Tibial artery (tissue), 4 donors: Measurements from ENCODE around the gene ATP6V0D1.
A peak's percentile ranks its signal among the peaks of the same experiment; 100 is the strongest.

Experiments used
- DNase-seq, 2 donors: peaks; one replicate each; pipeline ENCODE4 v3.0.0-alpha.2; 2019
- H3K27ac ChIP-seq, 2 donors: fragments of 200-600 bp; sonication (generic) in 1 of 2; 1 replicate in 1 of 2; 2 replicates in 1 of 2; pipeline ENCODE4 v1.5.1; 2018 to 2019; ENCODE audit warnings: mild to moderate bottlenecking in 1 of 2
- H3K27me3 ChIP-seq, 2 donors: fragments of 200-600 bp; sonication (generic) in 1 of 2; one replicate each; pipeline versions ENCODE4 v1.5.1 to v1.6.0; 2016 to 2019
- H3K36me3 ChIP-seq, 3 donors: fragments of 200-600 bp; sonication (generic) in 2 of 3; one replicate each; pipeline ENCODE4 v1.5.1; 2016 to 2019; ENCODE audit warnings: mild to moderate bottlenecking in 2 of 3
- H3K4me1 ChIP-seq, 4 donors: fragments of 200-600 bp; sonication (generic) in 2 of 4; 1 replicate in 3 of 4; 2 replicates in 1 of 4; pipeline ENCODE4 v1.5.1; 2016 to 2019
- H3K4me3 ChIP-seq, 2 donors: fragments of 200-600 bp; sonication (generic) in 1 of 2; 1 replicate in 1 of 2; 2 replicates in 1 of 2; pipeline ENCODE4 v1.5.1; 2018 to 2019; ENCODE audit warnings: mild to moderate bottlenecking in 2 of 2
- H3K9me3 ChIP-seq, 3 donors: fragments of 200-600 bp; sonication (generic) in 1 of 3; one replicate each; pipeline ENCODE4 v1.5.1; 2016 to 2019
- intact Hi-C: fragments of 100-400 bp; cut with DNase I; formaldehyde crosslinking; loops from one replicate; pipeline ENCODE4 v1.15.0; 2023; ENCODE audit warnings: low total_unique reads
- TF ChIP-seq, protein P1 (sequence below), 2 experiments: fragments of 200-600 bp in 1 of 2; fragments of 450-650 bp in 1 of 2; IDR thresholded peaks; one replicate each; pipeline ENCODE4 v1.5.1; 2017 to 2019; ENCODE audit warnings: antibody characterized with exemption in 2 of 2, mild to moderate bottlenecking in 1 of 2, moderate library complexity in 1 of 2

The ATP6V0D1 gene

DNA sequence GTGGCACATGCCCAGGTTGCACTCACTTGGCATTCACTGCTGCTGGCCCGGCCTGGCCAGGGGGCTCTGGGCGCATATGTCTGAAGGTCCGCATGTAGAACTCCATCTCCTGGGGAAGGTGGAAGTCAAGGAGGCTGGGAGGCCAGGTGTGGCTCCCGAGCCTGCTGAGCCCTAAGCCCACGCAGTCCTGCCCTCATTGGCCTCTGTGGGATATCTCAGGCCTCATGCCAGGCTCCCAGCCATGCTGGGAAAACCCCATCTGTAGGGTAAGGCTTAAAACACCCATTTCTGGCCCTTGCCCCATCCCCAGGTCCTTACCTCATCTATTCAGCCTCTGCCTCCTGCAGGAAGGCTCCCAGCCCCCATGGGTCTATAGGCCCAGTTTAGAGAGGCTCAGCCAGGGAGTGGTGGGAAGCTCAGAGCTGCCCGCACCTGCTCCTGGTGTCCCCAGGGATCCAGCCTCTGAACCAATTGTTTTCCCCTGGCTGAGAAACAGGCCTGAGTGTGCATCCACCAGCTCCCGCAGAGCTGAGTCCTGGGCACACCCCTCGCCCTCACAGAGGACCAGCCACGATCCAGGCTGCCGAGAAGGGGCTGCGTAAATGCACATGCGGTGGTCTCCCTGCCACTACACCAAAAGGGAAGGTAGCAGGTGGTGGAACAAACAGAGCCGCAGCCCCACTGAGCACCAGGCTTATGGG, 85.3 kb downstream of the ATP6V0D1 start:
- intact Hi-C loops, result no loop called here
- TF ChIP-seq, protein P1, sequence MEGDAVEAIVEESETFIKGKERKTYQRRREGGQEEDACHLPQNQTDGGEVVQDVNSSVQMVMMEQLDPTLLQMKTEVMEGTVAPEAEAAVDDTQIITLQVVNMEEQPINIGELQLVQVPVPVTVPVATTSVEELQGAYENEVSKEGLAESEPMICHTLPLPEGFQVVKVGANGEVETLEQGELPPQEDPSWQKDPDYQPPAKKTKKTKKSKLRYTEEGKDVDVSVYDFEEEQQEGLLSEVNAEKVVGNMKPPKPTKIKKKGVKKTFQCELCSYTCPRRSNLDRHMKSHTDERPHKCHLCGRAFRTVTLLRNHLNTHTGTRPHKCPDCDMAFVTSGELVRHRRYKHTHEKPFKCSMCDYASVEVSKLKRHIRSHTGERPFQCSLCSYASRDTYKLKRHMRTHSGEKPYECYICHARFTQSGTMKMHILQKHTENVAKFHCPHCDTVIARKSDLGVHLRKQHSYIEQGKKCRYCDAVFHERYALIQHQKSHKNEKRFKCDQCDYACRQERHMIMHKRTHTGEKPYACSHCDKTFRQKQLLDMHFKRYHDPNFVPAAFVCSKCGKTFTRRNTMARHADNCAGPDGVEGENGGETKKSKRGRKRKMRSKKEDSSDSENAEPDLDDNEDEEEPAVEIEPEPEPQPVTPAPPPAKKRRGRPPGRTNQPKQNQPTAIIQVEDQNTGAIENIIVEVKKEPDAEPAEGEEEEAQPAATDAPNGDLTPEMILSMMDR (IDR thresholded peaks at IDR 0.05), result no peak
- H3K4me1 ChIP-seq, result peaks cover 0 to 74% (median 41%) of the 10 kb centered on the region in 4 donors
- no peak overlapping the region for H3K27ac ChIP-seq
- H3K9me3 ChIP-seq, result no peaks in the 10 kb centered on the region
- H3K27me3 ChIP-seq, result peaks cover 0 to 88% of the 10 kb centered on the region in 2 donors
- no peak for DNase-seq
- H3K36me3 ChIP-seq, result peaks cover 0 to 2% (median 0%) of the 10 kb centered on the region in 3 donors
- no peak overlapping the region for H3K4me3 ChIP-seq

DNA sequence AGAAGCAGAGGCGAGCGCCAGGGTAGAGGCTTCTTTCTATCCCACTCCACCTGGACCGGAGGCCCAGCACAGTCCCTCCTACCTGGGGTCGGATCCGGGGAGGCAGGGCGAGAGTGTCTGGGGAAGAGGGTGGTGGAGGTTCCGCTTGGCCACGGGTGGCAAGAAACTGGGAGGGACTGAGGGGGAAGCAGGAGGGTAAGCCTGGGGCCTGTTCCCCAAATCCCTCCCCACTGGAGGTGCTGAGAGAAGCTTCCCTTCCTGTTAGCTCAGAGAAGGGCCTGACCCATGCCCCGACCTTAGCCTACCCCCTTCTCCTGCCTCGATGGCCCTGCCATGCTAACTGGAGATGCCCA, 85.9 kb downstream of the ATP6V0D1 start:
- Histone ChIP-seq H3K27me3 (peaks cover 0 to 88% of the 10 kb centered on the region in 2 donors), H3K27ac (no peak overlapping the region), H3K36me3 (no peaks in the 10 kb centered on the region), H3K9me3 (no peaks in the 10 kb centered on the region), H3K4me1 (peaks cover 0 to 74% (median 41%) of the 10 kb centered on the region in 4 donors), H3K4me3 (no peak overlapping the region)
- intact Hi-C loops, result no loop called here
- TF ChIP-seq, protein P1 (IDR thresholded peaks at IDR 0.05), result no peak
- no peak for DNase-seq

DNA sequence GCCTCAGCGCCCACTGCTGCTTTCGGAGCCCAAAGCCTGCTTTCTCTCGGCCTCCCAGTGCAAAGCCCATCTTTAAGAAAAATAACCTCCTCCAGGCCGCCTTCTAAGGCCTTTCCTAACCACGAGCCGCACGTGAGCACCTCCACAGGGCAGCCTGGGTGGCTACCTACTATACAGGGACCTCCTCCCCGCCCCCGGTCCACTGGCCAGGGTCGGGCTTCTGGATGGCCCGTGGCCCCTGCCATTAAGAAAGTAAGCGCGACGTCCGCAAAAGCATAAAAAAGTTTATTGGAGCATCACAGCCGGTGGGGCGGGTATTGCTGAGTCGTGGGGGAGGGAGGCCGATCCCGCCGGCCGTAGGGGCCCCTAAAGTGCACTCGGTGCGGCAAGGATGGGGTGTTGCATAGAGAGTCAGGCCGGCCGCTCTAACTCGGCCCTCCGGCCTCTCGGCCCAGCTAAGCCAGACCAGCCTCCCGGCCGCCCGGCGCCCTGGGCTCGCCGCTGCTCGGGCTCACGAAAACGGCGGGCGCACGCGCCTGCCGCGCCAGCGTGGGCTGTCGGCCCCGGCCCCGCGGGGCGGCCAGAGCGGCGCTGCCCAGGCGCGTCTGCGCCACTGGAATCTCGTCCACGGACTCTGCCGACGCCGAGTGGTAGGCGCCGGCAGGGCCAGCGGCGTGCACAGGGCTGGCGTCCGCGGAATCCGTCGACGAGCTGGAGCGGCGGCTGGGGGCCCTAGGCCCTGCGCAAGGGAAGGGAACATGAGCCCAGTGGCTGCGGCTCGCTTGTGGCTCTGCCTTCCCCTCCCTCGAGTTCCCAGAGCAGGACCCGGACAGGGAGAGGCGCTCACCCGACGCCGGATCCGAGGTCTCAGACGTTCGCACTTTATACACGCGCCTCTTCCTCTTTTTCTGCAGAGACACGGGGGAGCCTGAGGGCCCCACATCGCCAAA, 86.5 kb downstream of the ATP6V0D1 start:
- Histone ChIP-seq H3K9me3 (no peaks in the 10 kb centered on the region), H3K27ac (peak overlapping the region; percentile 60 to 62), H3K27me3 (peaks cover 0 to 84% of the 10 kb centered on the region in 2 donors), H3K4me3 (peak overlapping the region; percentile 32 to 48), H3K36me3 (no peaks in the 10 kb centered on the region), H3K4me1 (peaks cover 0 to 70% (median 40%) of the 10 kb centered on the region in 4 donors)
- TF ChIP-seq, protein P1 (IDR thresholded peaks at IDR 0.05), result no peak
- intact Hi-C loops, result no loop called here
- DNase-seq, result peak in 1 of 2 donors; percentile 68

DNA sequence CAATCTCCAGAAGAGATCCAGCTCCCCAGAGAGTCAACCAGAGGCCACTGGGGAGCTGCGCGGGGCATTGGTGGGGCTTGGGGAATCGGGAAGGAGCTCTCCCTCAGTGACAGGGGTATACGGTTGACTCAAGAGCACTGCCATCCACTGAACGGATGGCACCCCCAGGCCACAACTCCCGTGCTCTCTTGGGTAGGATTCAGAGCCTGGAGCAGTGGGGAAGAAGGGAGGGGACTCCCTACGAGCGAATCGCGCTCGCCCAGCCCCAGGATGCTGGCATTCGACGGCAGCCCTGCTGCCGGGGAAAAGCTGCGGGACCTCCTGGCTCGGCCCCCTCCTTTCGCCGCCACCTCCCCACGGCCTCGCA, 87.2 kb downstream of the ATP6V0D1 start:
- peak in 1 of 2 donors; percentile 65 for DNase-seq
- H3K27ac ChIP-seq, result peak overlapping the region; percentile 60 to 62
- no peaks in the 10 kb centered on the region for H3K9me3 ChIP-seq
- H3K36me3 ChIP-seq, result no peaks in the 10 kb centered on the region
- H3K27me3 ChIP-seq, result peaks cover 0 to 78% of the 10 kb centered on the region in 2 donors
- TF ChIP-seq, protein P1 (IDR thresholded peaks at IDR 0.05), result no peak
- intact Hi-C loops, result no loop called here
- peak overlapping the region; percentile 32 to 48 for H3K4me3 ChIP-seq
- H3K4me1 ChIP-seq, result peaks cover 0 to 63% (median 38%) of the 10 kb centered on the region in 4 donors

DNA sequence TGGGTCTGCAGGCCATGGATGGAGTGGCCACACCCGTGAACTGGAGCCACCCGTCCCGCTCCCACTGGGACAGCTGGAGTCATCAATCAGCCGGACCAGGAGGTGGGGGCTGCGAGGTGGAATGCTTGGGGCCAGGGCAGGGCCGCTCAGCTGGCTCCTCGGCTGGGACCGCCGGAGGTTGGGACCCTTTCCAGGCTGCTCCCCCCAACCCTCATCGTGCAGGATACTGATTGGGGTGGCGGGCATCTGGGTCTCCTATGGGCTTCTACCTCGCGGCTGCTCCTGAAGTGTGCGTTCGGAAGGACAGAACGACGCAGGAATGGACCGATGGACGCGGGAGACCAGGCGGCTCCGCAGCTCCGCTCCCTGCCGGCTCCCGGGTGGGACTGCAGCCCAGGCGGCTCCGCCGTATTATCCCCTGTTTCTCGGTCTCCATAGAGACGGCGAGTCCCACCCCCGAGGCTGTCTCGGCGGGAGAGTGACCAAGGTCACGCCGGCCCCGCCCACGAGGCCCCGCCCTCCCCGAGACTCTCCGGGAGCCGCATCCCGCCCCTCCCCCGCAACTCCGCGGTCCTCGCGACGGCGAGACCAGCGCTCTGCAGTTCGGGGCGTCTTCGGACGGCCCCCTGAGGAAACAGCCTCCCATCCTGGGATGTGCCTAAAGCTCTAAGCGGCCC, 87.7 kb downstream of the ATP6V0D1 start, which contains the start of gene TPPP3:
TSS of gene TPPP3 (minus strand) at position 388 of the 677 bp plus-strand sequence. CDS start 2,387 bp downstream, outside the sequence.
- no peaks in the 10 kb centered on the region for H3K36me3 ChIP-seq
- peak within 1 kb of the TSS; percentile 32 to 48 for H3K4me3 ChIP-seq
- intact Hi-C loops, result no loop called here
- peak; percentile 89 to 90 for DNase-seq
- peak within 1 kb of the TSS; percentile 60 to 62 for H3K27ac ChIP-seq
- H3K27me3 ChIP-seq, result peaks cover 0 to 78% of the 10 kb centered on the region in 2 donors
- H3K4me1 ChIP-seq, result peaks cover 0 to 63% (median 38%) of the 10 kb centered on the region in 4 donors
- H3K9me3 ChIP-seq, result no peaks in the 10 kb centered on the region
- TF ChIP-seq, protein P1 (IDR thresholded peaks at IDR 0.05), result peak; percentile 59 to 70
